H9 (cell line): ENCODE measurements around the gene SRBD1. TPM values are rescaled to one million over a fixed set of nuclear protein-coding genes. Genes with fewer than 3 reads are reported as not detected.

Source experiments
- DNase-seq: peaks from one replicate; pipeline ENCODE4 v3.0.0-alpha.2; 2017
- H2AFZ ChIP-seq: one replicate; pipeline ENCODE4 v1.6.1; 2013; ENCODE audit warnings: mild to moderate bottlenecking, low read length, control low read depth, moderate library complexity
- H2AK5ac ChIP-seq: 2 replicates; pipeline ENCODE4 v1.6.1; 2013; ENCODE audit warnings: low read length, control low read depth, mixed read lengths; ENCODE audit not compliant: insufficient read length
- H2BK120ac ChIP-seq: one replicate; pipeline ENCODE4 v1.6.1; 2013; ENCODE audit warnings: low read depth, mild to moderate bottlenecking, low read length, control low read depth, inconsistent platforms; ENCODE audit not compliant: poor library complexity, severe bottlenecking
- H2BK12ac ChIP-seq: 2 replicates; pipeline ENCODE4 v1.6.1; 2013; ENCODE audit warnings: low read length, control low read depth, mixed read lengths, low read depth; ENCODE audit not compliant: insufficient read length
- H2BK15ac ChIP-seq: 2 replicates; pipeline ENCODE4 v1.6.1; 2013; ENCODE audit warnings: low read depth, low read length, control low read depth
- H2BK20ac ChIP-seq: one replicate; pipeline ENCODE4 v1.6.1; 2013; ENCODE audit warnings: low read depth, mild to moderate bottlenecking, low read length, control low read depth, inconsistent platforms; ENCODE audit not compliant: poor library complexity, severe bottlenecking
- H2BK5ac ChIP-seq: 2 replicates; pipeline ENCODE4 v1.6.1; 2013; ENCODE audit warnings: low read length, control low read depth, mixed read lengths; ENCODE audit not compliant: insufficient read length
- H3K14ac ChIP-seq: 2 replicates; pipeline ENCODE4 v1.6.1; 2013; ENCODE audit warnings: low read length, control low read depth; ENCODE audit not compliant: insufficient read depth
- H3K18ac ChIP-seq: 2 replicates; pipeline ENCODE4 v1.6.1; 2013; ENCODE audit warnings: low read depth, mild to moderate bottlenecking, mixed read lengths, low read length, control low read depth; ENCODE audit not compliant: insufficient read length
- H3K23ac ChIP-seq: 2 replicates; pipeline ENCODE4 v1.6.1; 2013; ENCODE audit warnings: low read length, control low read depth, mixed read lengths, low read depth; ENCODE audit not compliant: insufficient read length
- H3K23me2 ChIP-seq: 2 replicates; pipeline ENCODE4 v1.6.1; 2013; ENCODE audit warnings: low read depth, mild to moderate bottlenecking, mixed read lengths, low read length, control low read depth; ENCODE audit not compliant: insufficient read length, poor library complexity, severe bottlenecking
- H3K27ac ChIP-seq: 2 replicates; pipeline ENCODE4 v1.5.1; 2013; ENCODE audit warnings: low read length, control low read depth, mixed read lengths, low read depth; ENCODE audit not compliant: insufficient read length
- H3K27me3 ChIP-seq: 2 replicates; pipeline ENCODE4 v1.6.1; 2013; ENCODE audit warnings: low read length, control low read depth, inconsistent platforms; ENCODE audit not compliant: insufficient read depth
- H3K4ac ChIP-seq: 2 replicates; pipeline ENCODE4 v1.6.1; 2013; ENCODE audit warnings: low read depth, mild to moderate bottlenecking, control low read depth, inconsistent platforms, low read length, moderate library complexity
- H3K4me1 ChIP-seq: 2 replicates; pipeline ENCODE4 v1.6.1; 2013; ENCODE audit warnings: low read length, control low read depth, inconsistent platforms; ENCODE audit not compliant: insufficient read depth
- H3K4me2 ChIP-seq: 2 replicates; pipeline ENCODE4 v1.6.1; 2013; ENCODE audit warnings: low read length, control low read depth, mixed read lengths; ENCODE audit not compliant: insufficient read length, insufficient read depth
- H3K56ac ChIP-seq: 2 replicates; pipeline ENCODE4 v1.6.1; 2013; ENCODE audit warnings: low read depth, mild to moderate bottlenecking, mixed read lengths, low read length, control low read depth; ENCODE audit not compliant: insufficient read length
- H3K79me1 ChIP-seq: 2 replicates; pipeline ENCODE4 v1.6.1; 2013; ENCODE audit warnings: low read depth, mild to moderate bottlenecking, moderate library complexity, low read length, control low read depth, inconsistent platforms; ENCODE audit not compliant: insufficient read depth, poor library complexity, severe bottlenecking
- H3K79me2 ChIP-seq: 2 replicates; pipeline ENCODE4 v1.6.1; 2013; ENCODE audit warnings: low read length, control low read depth, inconsistent platforms; ENCODE audit not compliant: insufficient read depth
- H3K9ac ChIP-seq: 2 replicates; pipeline ENCODE4 v1.6.1; 2013; ENCODE audit warnings: low read length, control low read depth, mixed read lengths; ENCODE audit not compliant: insufficient read length; ENCODE audit errors: extremely low read depth
- H3K9me3 ChIP-seq: one replicate; pipeline ENCODE4 v1.6.1; 2013; ENCODE audit warnings: low read depth, low read length, inconsistent platforms; ENCODE audit not compliant: control insufficient read depth
- H3T11ph ChIP-seq: one replicate; pipeline ENCODE4 v1.6.1; 2013; ENCODE audit warnings: mild to moderate bottlenecking, low read length, control low read depth, inconsistent platforms
- H4K20me1 ChIP-seq: one replicate; pipeline ENCODE4 v1.6.1; 2013; ENCODE audit not compliant: control insufficient read depth, insufficient read length, insufficient read depth
- H4K5ac ChIP-seq: 2 replicates; pipeline ENCODE4 v1.6.1; 2013; ENCODE audit warnings: low read depth, mild to moderate bottlenecking, mixed read lengths, low read length, control low read depth; ENCODE audit not compliant: insufficient read length
- H4K8ac ChIP-seq: replicated peaks from 2 replicates; pipeline ENCODE4 v1.6.1; 2013; ENCODE audit warnings: low read length, control low read depth, mixed read lengths, low read depth; ENCODE audit not compliant: insufficient read length
- H4K91ac ChIP-seq: 2 replicates; pipeline ENCODE4 v1.6.1; 2013; ENCODE audit warnings: low read depth, mild to moderate bottlenecking, moderate library complexity, mixed read lengths, low read length, control low read depth; ENCODE audit not compliant: insufficient read length
- H3K27ac Mint-ChIP-seq, 3 experiments: 2 replicates in 2 of 3; 3 replicates in 1 of 3; pipeline ENCODE4 v1.8.0; 2020 to 2021; ENCODE audit warnings: mixed read lengths in 3 of 3, mild to moderate bottlenecking in 1 of 3, moderate library complexity in 1 of 3
- H3K27me3 Mint-ChIP-seq: 2 replicates; pipeline ENCODE4 v1.8.0; 2021; ENCODE audit warnings: low read depth, mild to moderate bottlenecking, moderate library complexity, mixed read lengths
- H3K36me3 Mint-ChIP-seq, 3 experiments: 2 replicates in 2 of 3; 3 replicates in 1 of 3; pipeline ENCODE4 v1.8.0; 2020 to 2021; ENCODE audit warnings: low read depth in 3 of 3, mixed read lengths in 3 of 3; ENCODE audit not compliant: insufficient read depth in 1 of 3
- H3K4me1 Mint-ChIP-seq, 2 experiments: 2 replicates each; pipeline ENCODE4 v1.8.0; 2020; ENCODE audit warnings: mixed read lengths in 2 of 2
- H3K4me3 Mint-ChIP-seq, 2 experiments: 2 replicates in 1 of 2; 3 replicates in 1 of 2; pipeline ENCODE4 v1.8.0; 2020 to 2021; ENCODE audit warnings: mild to moderate bottlenecking in 2 of 2, mixed read lengths in 2 of 2, moderate library complexity in 1 of 2
- H3K9me3 Mint-ChIP-seq, 2 experiments: 2 replicates in 1 of 2; 3 replicates in 1 of 2; pipeline ENCODE4 v1.8.0; 2020; ENCODE audit warnings: mild to moderate bottlenecking in 2 of 2, mixed read lengths in 2 of 2, moderate library complexity in 1 of 2
- WGBS: extraction: QIAGEN DNeasy Blood & Tissue Kit; methylation state at CpG from one replicate; pipeline ENCODE4 v1.1.7; 2013; ENCODE audit warnings: missing lambda C conversion rate, low lambda C conversion rate, mixed read lengths; ENCODE audit not compliant: insufficient read length; ENCODE audit errors: extremely low coverage; 5-methylcytosine and 5-hydroxymethylcytosine counted together
- total RNA-seq: library from RNA; stranded (reverse); gene quantifications from 2 replicates; pipeline ENCODE4 v1.2.1, GENCODE V29; 2021
- TF ChIP-seq, protein P1 (sequence below): fragments of 200-600 bp; sonication (generic); conservative IDR thresholded peaks from 3 replicates; pipeline ENCODE4 v1.8.0; 2021; ENCODE audit warnings: antibody characterized with exemption, mild to moderate bottlenecking

Gene SRBD1
- total RNA-seq, 1 experiment from 2014 or later, result 18.3 TPM

DNA sequence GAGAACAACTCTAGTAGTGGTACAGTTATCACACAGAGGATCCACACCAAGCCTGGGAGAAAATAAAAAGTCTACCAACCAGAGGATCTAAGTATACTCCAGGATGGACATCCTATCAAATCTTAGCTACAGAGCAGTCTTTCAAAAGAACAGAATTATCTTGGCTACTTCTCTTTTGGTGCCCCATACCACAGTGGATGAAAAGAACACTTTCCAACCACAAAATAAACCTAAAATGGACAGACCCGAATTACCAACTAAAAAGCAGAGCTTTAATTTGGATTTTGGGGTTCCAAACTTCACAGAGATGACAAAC lies 116.1 kb downstream of the SRBD1 start:
- Histone ChIP-seq H3K27me3 (no peaks in the 10 kb centered on the region), H3K4me1 (no peaks in the 10 kb centered on the region), H2BK15ac (no peak overlapping the region), H4K91ac (no peak overlapping the region), H3K23me2 (no peaks in the 10 kb centered on the region), H2BK20ac (no peak overlapping the region), H3K23ac (no peak overlapping the region), H3K79me2 (no peaks in the 10 kb centered on the region), H3K18ac (no peak overlapping the region), H3K79me1 (no peaks in the 10 kb centered on the region), H3K9me3 (no peaks in the 10 kb centered on the region), H3K4ac (no peak overlapping the region), H4K20me1 (no peaks in the 10 kb centered on the region), H3T11ph (no peak overlapping the region), H2AFZ (no peak overlapping the region), H3K56ac (no peak overlapping the region), H4K5ac (no peak overlapping the region), H3K14ac (no peak overlapping the region), H4K8ac (no peak overlapping the region), H3K9ac (no peak overlapping the region), H3K4me2 (no peak overlapping the region), H3K27ac (no peak overlapping the region), H2BK12ac (no peak overlapping the region), H2AK5ac (no peak overlapping the region), H2BK120ac (no peak overlapping the region), H2BK5ac (no peak overlapping the region)
- Mint-ChIP-seq H3K4me3 (no peak overlapping the region), H3K9me3 (no peaks in the 10 kb centered on the region), H3K27me3 (no peaks in the 10 kb centered on the region), H3K36me3 (peaks cover 0 to 11% (median 4%) of the 10 kb centered on the region in 3 experiments; a peak in 5 of 7 replicates), H3K4me1 (peaks cover 8 to 18% of the 10 kb centered on the region in 2 experiments), H3K27ac (no peak overlapping the region)
- no CpG with 5 or more reads among the region's 1 CpG for WGBS
- DNase-seq, result no peak
- TF ChIP-seq, protein P1, sequence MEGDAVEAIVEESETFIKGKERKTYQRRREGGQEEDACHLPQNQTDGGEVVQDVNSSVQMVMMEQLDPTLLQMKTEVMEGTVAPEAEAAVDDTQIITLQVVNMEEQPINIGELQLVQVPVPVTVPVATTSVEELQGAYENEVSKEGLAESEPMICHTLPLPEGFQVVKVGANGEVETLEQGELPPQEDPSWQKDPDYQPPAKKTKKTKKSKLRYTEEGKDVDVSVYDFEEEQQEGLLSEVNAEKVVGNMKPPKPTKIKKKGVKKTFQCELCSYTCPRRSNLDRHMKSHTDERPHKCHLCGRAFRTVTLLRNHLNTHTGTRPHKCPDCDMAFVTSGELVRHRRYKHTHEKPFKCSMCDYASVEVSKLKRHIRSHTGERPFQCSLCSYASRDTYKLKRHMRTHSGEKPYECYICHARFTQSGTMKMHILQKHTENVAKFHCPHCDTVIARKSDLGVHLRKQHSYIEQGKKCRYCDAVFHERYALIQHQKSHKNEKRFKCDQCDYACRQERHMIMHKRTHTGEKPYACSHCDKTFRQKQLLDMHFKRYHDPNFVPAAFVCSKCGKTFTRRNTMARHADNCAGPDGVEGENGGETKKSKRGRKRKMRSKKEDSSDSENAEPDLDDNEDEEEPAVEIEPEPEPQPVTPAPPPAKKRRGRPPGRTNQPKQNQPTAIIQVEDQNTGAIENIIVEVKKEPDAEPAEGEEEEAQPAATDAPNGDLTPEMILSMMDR, result peak; percentile 8; the same call in 1 of the 3 replicates
